ENCODE measurements around the gene CANT1. TPM values are rescaled to one million over a fixed set of nuclear protein-coding genes. Genes with fewer than 3 reads are reported as not detected.
A peak's percentile ranks its signal among the peaks of the same experiment; 100 is the strongest.

CANT1 gene
- total RNA-seq, 1 experiment from 2014 or later, result 95.7 TPM

DNA sequence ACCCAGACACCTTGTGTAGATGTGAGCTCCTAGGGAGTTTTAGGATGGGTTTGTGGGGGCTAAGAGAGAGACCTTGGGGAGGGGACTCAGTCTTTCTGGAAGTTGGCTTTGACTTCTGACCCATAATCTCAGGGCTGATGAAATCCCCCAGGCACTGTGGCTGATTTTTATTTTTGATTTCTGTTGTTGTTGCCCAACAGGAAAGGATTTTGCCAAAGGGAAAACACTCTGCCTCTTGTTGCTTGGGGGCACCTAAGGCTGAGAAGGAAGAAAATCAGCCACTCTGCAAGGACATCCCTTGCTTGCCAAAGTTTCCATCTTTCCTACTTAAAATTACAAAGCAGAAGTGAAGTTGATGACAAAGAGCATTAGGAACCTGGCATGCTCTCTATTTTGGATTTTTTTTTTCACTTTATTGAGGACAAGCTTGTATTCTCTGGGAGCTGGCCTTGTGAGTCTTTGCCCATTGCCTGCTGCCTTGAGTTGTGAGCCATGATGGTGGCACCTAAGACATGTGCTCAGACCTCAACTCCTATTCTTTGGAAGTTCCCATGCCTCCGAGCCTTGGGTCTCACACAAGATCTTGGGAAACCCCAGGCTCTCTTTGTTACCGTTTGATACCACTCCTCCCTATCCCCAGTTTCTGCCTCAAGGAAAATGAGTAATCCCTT, 11.2 kb upstream of the CANT1 start:
- no peak for DNase-seq
- H3K36me3 Mint-ChIP-seq (ENCODE audit: insufficient read depth, unreplicated experiment), result peaks cover 21% of the 10 kb centered on the region
- no TSS peak for BruUV-seq (replicated peaks)
- H3K9me3 Mint-ChIP-seq (ENCODE audit: low read depth, unreplicated experiment), result peaks cover under 1% of the 10 kb centered on the region
- peaks cover 37% of the 10 kb centered on the region for H3K4me1 Mint-ChIP-seq (ENCODE audit: low read depth, unreplicated experiment)
- H3K27ac Mint-ChIP-seq (ENCODE audit: unreplicated experiment), result no peak overlapping the region
- H3K4me3 Mint-ChIP-seq (ENCODE audit: low read depth, unreplicated experiment), result no peak overlapping the region
- CTCF ChIA-PET, result interaction anchor here (1.1 to 1.7 kb wide), 2 partner anchors 22 to 25 kb away, joined by 3 to 6 read pairs; no protein-coding TSS in a partner anchor
- intact Hi-C loops (cut with micrococcal nuclease; ENCODE audit: unreplicated experiment), result no loop called here
- peaks cover 10% of the 10 kb centered on the region for H3K27me3 Mint-ChIP-seq (ENCODE audit: unreplicated experiment)
- TF ChIP-seq, protein P1, sequence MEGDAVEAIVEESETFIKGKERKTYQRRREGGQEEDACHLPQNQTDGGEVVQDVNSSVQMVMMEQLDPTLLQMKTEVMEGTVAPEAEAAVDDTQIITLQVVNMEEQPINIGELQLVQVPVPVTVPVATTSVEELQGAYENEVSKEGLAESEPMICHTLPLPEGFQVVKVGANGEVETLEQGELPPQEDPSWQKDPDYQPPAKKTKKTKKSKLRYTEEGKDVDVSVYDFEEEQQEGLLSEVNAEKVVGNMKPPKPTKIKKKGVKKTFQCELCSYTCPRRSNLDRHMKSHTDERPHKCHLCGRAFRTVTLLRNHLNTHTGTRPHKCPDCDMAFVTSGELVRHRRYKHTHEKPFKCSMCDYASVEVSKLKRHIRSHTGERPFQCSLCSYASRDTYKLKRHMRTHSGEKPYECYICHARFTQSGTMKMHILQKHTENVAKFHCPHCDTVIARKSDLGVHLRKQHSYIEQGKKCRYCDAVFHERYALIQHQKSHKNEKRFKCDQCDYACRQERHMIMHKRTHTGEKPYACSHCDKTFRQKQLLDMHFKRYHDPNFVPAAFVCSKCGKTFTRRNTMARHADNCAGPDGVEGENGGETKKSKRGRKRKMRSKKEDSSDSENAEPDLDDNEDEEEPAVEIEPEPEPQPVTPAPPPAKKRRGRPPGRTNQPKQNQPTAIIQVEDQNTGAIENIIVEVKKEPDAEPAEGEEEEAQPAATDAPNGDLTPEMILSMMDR (IDR thresholded peaks at IDR 0.05; ENCODE audit: unreplicated experiment), result no peak

DNA sequence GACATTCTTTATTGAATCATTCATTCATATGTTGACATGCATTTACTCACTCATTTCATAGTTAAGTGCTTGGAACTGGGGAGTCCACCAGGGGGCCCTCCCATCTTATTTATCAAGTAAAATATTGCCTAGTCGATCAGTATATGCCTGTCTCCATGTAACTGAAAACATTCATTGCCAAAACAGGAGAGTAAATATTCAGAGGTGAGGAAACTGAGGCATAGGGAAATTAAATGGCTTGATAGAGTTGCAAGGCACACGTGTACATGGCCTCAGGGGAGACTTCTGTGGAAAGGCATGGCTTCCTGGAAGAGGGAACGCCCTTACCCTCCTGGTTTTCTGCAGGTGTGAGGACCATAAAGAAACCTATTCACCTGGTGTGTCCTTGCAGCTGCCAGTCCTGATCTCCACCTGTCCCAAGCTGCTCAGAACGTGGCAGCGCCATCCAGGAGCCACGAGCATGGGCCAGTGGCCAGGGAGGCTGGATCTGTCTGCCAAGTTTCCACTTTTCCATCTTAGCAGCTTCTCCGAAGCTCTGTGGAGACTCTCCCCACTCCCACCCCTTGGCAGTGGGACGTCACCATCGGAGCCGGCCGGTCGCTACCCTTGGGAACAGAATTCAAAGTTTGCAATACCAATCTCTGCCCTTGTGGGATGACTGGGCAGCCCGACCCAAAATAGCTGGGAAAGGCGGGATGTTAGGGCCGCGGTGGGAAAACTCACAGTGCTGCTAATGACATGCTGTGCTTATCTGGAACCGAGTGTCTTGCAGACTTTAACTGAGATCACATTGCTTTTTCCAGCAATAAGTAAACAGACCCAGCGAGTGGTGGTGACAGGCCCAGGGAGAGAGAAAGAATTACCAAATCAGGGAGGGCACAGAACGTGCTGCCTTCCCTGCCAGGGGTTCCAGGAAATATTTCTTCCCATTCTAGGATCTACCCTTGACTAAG, 10.3 kb upstream of the CANT1 start:
- no peak overlapping the region for H3K4me3 Mint-ChIP-seq (ENCODE audit: low read depth, unreplicated experiment)
- no peak overlapping the region for H3K27ac Mint-ChIP-seq (ENCODE audit: unreplicated experiment)
- H3K4me1 Mint-ChIP-seq (ENCODE audit: low read depth, unreplicated experiment), result peaks cover 37% of the 10 kb centered on the region
- H3K27me3 Mint-ChIP-seq (ENCODE audit: unreplicated experiment), result peaks cover 10% of the 10 kb centered on the region
- peaks cover 2% of the 10 kb centered on the region for H3K9me3 Mint-ChIP-seq (ENCODE audit: low read depth, unreplicated experiment)
- TF ChIP-seq, protein P1 (IDR thresholded peaks at IDR 0.05; ENCODE audit: unreplicated experiment), result peak; percentile 60
- DNase-seq, result peak; percentile 65
- BruUV-seq (replicated peaks), result no TSS peak
- intact Hi-C loops (cut with micrococcal nuclease; ENCODE audit: unreplicated experiment), result loop anchor here (1.0 kb wide), 1 partner anchor 22 kb away; no protein-coding TSS in a partner anchor
- peaks cover 15% of the 10 kb centered on the region for H3K36me3 Mint-ChIP-seq (ENCODE audit: insufficient read depth, unreplicated experiment)
- CTCF ChIA-PET, result interaction anchor here (1.7 kb wide), 1 partner anchor 22 kb away, joined by 6 read pairs; no protein-coding TSS in a partner anchor

DNA sequence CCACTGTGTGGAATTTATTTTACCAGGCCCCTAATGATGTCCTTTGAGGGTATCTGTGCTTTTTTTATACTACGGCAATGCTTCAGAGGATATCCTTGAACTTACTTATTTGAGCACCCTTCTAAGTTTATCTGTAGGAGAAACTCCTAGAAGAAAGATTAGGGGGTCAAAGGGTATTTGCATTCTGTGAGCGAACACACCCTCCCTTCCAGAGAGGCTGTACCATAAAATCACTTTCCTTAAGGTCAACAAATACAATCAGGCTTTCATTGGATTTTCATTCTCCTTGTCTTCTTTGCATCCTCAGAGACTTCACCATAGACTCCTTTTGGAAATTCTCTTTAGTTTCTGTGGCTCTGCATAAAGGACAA, 9.7 kb upstream of the CANT1 start:
- TF ChIP-seq, protein P1 (IDR thresholded peaks at IDR 0.05; ENCODE audit: unreplicated experiment), result no peak
- H3K4me3 Mint-ChIP-seq (ENCODE audit: low read depth, unreplicated experiment), result no peak overlapping the region
- H3K36me3 Mint-ChIP-seq (ENCODE audit: insufficient read depth, unreplicated experiment), result peaks cover 10% of the 10 kb centered on the region
- no TSS peak for BruUV-seq (replicated peaks)
- H3K9me3 Mint-ChIP-seq (ENCODE audit: low read depth, unreplicated experiment), result peaks cover 2% of the 10 kb centered on the region
- H3K4me1 Mint-ChIP-seq (ENCODE audit: low read depth, unreplicated experiment), result peaks cover 34% of the 10 kb centered on the region
- no peak for DNase-seq
- CTCF ChIA-PET, result no interaction called here
- H3K27ac Mint-ChIP-seq (ENCODE audit: unreplicated experiment), result no peak overlapping the region
- intact Hi-C loops (cut with micrococcal nuclease; ENCODE audit: unreplicated experiment), result loop anchor here (1.0 kb wide), 1 partner anchor 23 kb away; no protein-coding TSS in a partner anchor
- H3K27me3 Mint-ChIP-seq (ENCODE audit: unreplicated experiment), result peaks cover 9% of the 10 kb centered on the region

DNA sequence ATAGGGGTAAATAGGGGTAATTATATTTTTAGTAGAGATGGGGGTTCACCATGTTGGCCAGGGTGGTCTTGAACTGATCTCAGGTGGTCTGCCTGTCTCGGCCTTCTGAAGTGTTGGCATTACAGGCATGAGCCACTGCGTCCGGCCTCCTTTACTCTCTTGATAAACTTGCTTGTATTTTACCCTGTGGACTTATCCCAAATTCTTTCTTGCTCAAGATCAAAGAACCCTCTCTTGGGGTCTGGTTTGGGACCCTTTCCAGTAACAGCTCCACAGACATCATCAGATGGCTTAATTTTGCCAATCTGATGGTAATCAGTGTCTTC, 8.8 kb upstream of the CANT1 start:
- Mint-ChIP-seq H3K36me3 (ENCODE audit: insufficient read depth, unreplicated experiment) (peaks cover 1% of the 10 kb centered on the region), H3K4me1 (ENCODE audit: low read depth, unreplicated experiment) (peaks cover 29% of the 10 kb centered on the region), H3K4me3 (ENCODE audit: low read depth, unreplicated experiment) (no peak overlapping the region), H3K27me3 (ENCODE audit: unreplicated experiment) (peaks cover under 1% of the 10 kb centered on the region), H3K27ac (ENCODE audit: unreplicated experiment) (no peak overlapping the region), H3K9me3 (ENCODE audit: low read depth, unreplicated experiment) (peaks cover 5% of the 10 kb centered on the region)
- intact Hi-C loops (cut with micrococcal nuclease; ENCODE audit: unreplicated experiment), result no loop called here
- CTCF ChIA-PET, result no interaction called here
- BruUV-seq (replicated peaks), result no TSS peak
- TF ChIP-seq, protein P1 (IDR thresholded peaks at IDR 0.05; ENCODE audit: unreplicated experiment), result no peak
- DNase-seq, result no peak

Measured in Calu3 (cell line).